Prostate gland (tissue), 2 donors: ENCODE results near the gene SCARB1. TPM values are rescaled to one million over a fixed set of nuclear protein-coding genes. Genes with fewer than 3 reads are reported as not detected.

Source experiments
- DNase-seq: peaks from one replicate; pipeline ENCODE4 v3.0.0-alpha.2; 2019; ENCODE audit warnings: low spot score
- H3K27ac ChIP-seq, 2 donors: fragments of 200-600 bp; sonication (generic); 2 replicates each; pipeline ENCODE4 v1.5.1; 2017 to 2019
- H3K27me3 ChIP-seq: fragments of 200-600 bp; sonication (generic); replicated peaks from 2 replicates; pipeline ENCODE4 v1.5.1; 2019; ENCODE audit not compliant: insufficient read depth
- H3K36me3 ChIP-seq, 2 donors: fragments of 200-600 bp; sonication (generic); 1 replicate in 1 of 2; 2 replicates in 1 of 2; pipeline versions ENCODE4 v1.5.1 to v1.8.1; 2017 to 2019
- H3K4me1 ChIP-seq: fragments of 200-600 bp; sonication (generic); replicated peaks from 2 replicates; pipeline ENCODE4 v1.5.1; 2019
- H3K4me3 ChIP-seq, 2 donors: fragments of 200-600 bp; sonication (generic); 2 replicates each; pipeline ENCODE4 v1.5.1; 2017 to 2019
- H3K9me3 ChIP-seq: fragments of 200-600 bp; sonication (generic); 2 replicates; pipeline ENCODE4 v1.5.1; 2017
- POLR2A ChIP-seq: fragments of 450-650 bp; IDR thresholded peaks from one replicate; pipeline ENCODE4 v1.6.1; 2016; ENCODE audit warnings: antibody characterized with exemption, mild to moderate bottlenecking
- POLR2AphosphoS5 ChIP-seq: sonication (generic); formaldehyde crosslinking; IDR thresholded peaks from one replicate; pipeline ENCODE4 v1.6.1; 2017; ENCODE audit warnings: antibody characterized with exemption
- whole genome bisulfite sequencing: methylation state at CpG from one replicate; pipeline ENCODE4 v1.1.5; 2018; 5-methylcytosine and 5-hydroxymethylcytosine counted together
- intact Hi-C: fragments of 100-400 bp; cut with DNase I; formaldehyde crosslinking; loops from one replicate; pipeline ENCODE4 v1.14.2; 2022
- total RNA-seq, 2 donors: library from RNA; depleted of rRNA; stranded (reverse); fragments of >200 nt; gene quantifications; one replicate each; pipeline ENCODE4 v1.1.0, GENCODE V29; 2016
- TF ChIP-seq, protein P1 (sequence below), 4 experiments: fragments of 200-600 bp in 2 of 4; fragments of 450-650 bp in 2 of 4; sonication (generic) in 2 of 4; IDR thresholded peaks; 1 replicate in 3 of 4; 2 replicates in 1 of 4; pipeline ENCODE4 v1.5.1; 2016 to 2019; ENCODE audit warnings: antibody characterized with exemption in 4 of 4, mild to moderate bottlenecking in 2 of 4, moderate library complexity in 2 of 4

SCARB1 gene
- total RNA-seq, 2 donors from 2014 or later, result 28.0 to 44.4 TPM

GRCh38 chr12:124823272-124823970 lies 40.2 kb downstream of the SCARB1 start:
- intact Hi-C loops, result no loop called here
- Histone ChIP-seq H3K27me3 (no peaks in the 10 kb centered on the region), H3K4me3 (no peak overlapping the region), H3K4me1 (no peaks in the 10 kb centered on the region), H3K27ac (no peak overlapping the region), H3K9me3 (no peaks in the 10 kb centered on the region), H3K36me3 (no peaks in the 10 kb centered on the region)
- no peak for DNase-seq
- TF ChIP-seq, protein P1, sequence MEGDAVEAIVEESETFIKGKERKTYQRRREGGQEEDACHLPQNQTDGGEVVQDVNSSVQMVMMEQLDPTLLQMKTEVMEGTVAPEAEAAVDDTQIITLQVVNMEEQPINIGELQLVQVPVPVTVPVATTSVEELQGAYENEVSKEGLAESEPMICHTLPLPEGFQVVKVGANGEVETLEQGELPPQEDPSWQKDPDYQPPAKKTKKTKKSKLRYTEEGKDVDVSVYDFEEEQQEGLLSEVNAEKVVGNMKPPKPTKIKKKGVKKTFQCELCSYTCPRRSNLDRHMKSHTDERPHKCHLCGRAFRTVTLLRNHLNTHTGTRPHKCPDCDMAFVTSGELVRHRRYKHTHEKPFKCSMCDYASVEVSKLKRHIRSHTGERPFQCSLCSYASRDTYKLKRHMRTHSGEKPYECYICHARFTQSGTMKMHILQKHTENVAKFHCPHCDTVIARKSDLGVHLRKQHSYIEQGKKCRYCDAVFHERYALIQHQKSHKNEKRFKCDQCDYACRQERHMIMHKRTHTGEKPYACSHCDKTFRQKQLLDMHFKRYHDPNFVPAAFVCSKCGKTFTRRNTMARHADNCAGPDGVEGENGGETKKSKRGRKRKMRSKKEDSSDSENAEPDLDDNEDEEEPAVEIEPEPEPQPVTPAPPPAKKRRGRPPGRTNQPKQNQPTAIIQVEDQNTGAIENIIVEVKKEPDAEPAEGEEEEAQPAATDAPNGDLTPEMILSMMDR (IDR thresholded peaks at IDR 0.05), result no peak
- TF ChIP-seq POLR2A (no peak), POLR2AphosphoS5 (no peak)
- WGBS, result 82% methylated on average over 16 of the region's 16 CpGs

GRCh38 chr12:124822218-124822617 lies 41.4 kb downstream of the SCARB1 start:
- no peak overlapping the region for H3K27ac ChIP-seq
- no peaks in the 10 kb centered on the region for H3K27me3 ChIP-seq
- no peaks in the 10 kb centered on the region for H3K4me1 ChIP-seq
- DNase-seq, result no peak
- intact Hi-C loops, result no loop called here
- 93% methylated on average over 6 of the region's 6 CpGs for WGBS
- no peak overlapping the region for H3K4me3 ChIP-seq
- H3K36me3 ChIP-seq, result no peaks in the 10 kb centered on the region
- H3K9me3 ChIP-seq, result no peaks in the 10 kb centered on the region
- TF ChIP-seq, protein P1 (IDR thresholded peaks at IDR 0.05), result no peak
- TF ChIP-seq POLR2A (no peak), POLR2AphosphoS5 (no peak)

DNA sequence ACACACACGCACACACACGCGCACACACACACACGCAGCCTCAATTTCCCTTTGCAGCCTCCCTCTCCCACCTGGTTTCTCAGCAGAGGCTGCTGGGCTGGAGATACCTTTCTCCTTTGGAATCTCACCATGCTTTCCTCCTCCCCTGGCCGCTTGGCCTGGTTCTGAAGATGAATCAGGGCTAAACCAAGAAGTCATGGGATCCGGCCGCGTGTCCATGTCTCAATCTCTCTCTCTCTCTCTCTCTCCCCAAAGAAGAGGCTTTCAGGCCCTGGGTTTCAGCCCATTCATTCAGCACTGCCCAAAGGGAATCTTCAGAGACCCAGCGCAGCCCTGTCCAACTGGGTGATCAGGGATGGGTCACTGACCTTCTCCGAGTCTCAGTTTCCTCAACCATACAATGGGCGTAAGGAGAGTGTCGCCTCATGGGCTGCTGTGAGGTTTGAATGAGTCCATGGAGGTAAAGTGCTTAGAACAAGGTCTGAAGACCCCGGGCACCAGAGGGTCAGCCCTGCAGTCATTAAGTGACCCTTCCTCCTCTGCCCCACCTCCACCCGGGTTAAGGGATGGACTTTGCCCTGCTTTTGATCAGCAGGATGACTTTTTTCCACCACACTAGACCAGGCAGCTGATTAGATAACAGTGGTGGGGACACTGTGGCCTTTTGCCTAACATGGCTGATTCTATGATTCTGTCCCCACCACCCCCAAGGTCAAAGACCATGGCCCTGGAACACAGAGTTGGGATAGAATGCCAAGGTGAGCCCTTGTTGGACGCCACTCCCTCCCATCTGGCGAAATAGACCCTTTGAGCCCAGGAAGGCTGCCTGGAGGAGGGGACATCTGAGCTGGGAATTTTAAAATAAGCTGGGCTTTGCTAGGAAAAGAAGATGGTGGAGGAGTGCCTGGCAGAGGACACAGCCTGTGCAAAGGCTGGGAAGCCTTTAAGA lies 42.1 kb downstream of the SCARB1 start:
- H3K4me1 ChIP-seq, result no peaks in the 10 kb centered on the region
- no peaks in the 10 kb centered on the region for H3K27me3 ChIP-seq
- no peak overlapping the region for H3K4me3 ChIP-seq
- no peak overlapping the region for H3K27ac ChIP-seq
- 90% methylated on average over 16 of the region's 16 CpGs for WGBS
- intact Hi-C loops, result no loop called here
- H3K36me3 ChIP-seq, result no peaks in the 10 kb centered on the region
- DNase-seq, result no peak
- TF ChIP-seq, protein P1 (IDR thresholded peaks at IDR 0.05), result no peak
- no peaks in the 10 kb centered on the region for H3K9me3 ChIP-seq

- Histone ChIP-seq H3K9me3 (no peaks in the 10 kb centered on the region), H3K27ac (no peak overlapping the region), H3K27me3 (no peaks in the 10 kb centered on the region), H3K36me3 (no peaks in the 10 kb centered on the region), H3K4me3 (no peak overlapping the region), H3K4me1 (no peaks in the 10 kb centered on the region)
- WGBS, result 93% methylated on average over 9 of the region's 9 CpGs
- no peak for DNase-seq
- intact Hi-C loops, result no loop called here
- TF ChIP-seq POLR2A, result no peak
These were observed 43.5 kb downstream of the SCARB1 start for GRCh38 chr12:124820199-124820598.

- no peak overlapping the region for H3K27ac ChIP-seq
- H3K36me3 ChIP-seq, result no peaks in the 10 kb centered on the region
- DNase-seq, result no peak
- 92% methylated on average over 10 of the region's 10 CpGs for WGBS
- intact Hi-C loops, result no loop called here
- H3K27me3 ChIP-seq, result no peaks in the 10 kb centered on the region
- no peak for TF ChIP-seq POLR2A
- TF ChIP-seq POLR2AphosphoS5, result no peak
- H3K4me3 ChIP-seq, result no peak overlapping the region
- no peaks in the 10 kb centered on the region for H3K4me1 ChIP-seq
- no peaks in the 10 kb centered on the region for H3K9me3 ChIP-seq
These were observed 44.1 kb downstream of the SCARB1 start for GRCh38 chr12:124819525-124819924.
